ENCODE data around the gene ALDH2.

The ALDH2 gene

GRCh38 chr12:111784953-111785352, 18.2 kb downstream of the ALDH2 start:
- no peak overlapping the region for H3K9ac ChIP-seq (ENCODE audit: low read length in 5 of 5)
- peak overlapping the region; percentile 30 for H3K27ac ChIP-seq (ENCODE audit: low read depth, low read length)
- H3K9me3 ChIP-seq (ENCODE audit: control insufficient read depth in 5 of 5, low read length in 5 of 5): peaks cover 0 to 7% (median 4%) of the 10 kb centered on the region in 5 donors
- H3K4me3 ChIP-seq (ENCODE audit: low read depth in 1 of 5, low read length in 5 of 5): no peak overlapping the region
- no peaks in the 10 kb centered on the region for H3K27me3 ChIP-seq (ENCODE audit: control insufficient read depth in 5 of 5, insufficient read depth in 4 of 5, low read length in 5 of 5)
- peaks cover 10 to 77% (median 68%) of the 10 kb centered on the region in 5 donors for H3K36me3 ChIP-seq (ENCODE audit: control insufficient read depth in 5 of 5, insufficient read depth in 5 of 5, low read length in 5 of 5)
- H3K4me1 ChIP-seq (ENCODE audit: control insufficient read depth in 5 of 5, insufficient read depth in 5 of 5, low read length in 5 of 5): peaks cover 0 to 31% (median 14%) of the 10 kb centered on the region in 5 donors

GRCh38 chr12:111785651-111786050, 18.9 kb downstream of the ALDH2 start:
- Histone ChIP-seq H3K4me1 (ENCODE audit: control insufficient read depth in 5 of 5, insufficient read depth in 5 of 5, low read length in 5 of 5) (peaks cover 0 to 28% (median 14%) of the 10 kb centered on the region in 5 donors), H3K27me3 (ENCODE audit: control insufficient read depth in 5 of 5, insufficient read depth in 4 of 5, low read length in 5 of 5) (no peaks in the 10 kb centered on the region), H3K36me3 (ENCODE audit: control insufficient read depth in 5 of 5, insufficient read depth in 5 of 5, low read length in 5 of 5) (peaks cover 10 to 77% (median 68%) of the 10 kb centered on the region in 5 donors), H3K9ac (ENCODE audit: low read length in 5 of 5) (no peak overlapping the region), H3K9me3 (ENCODE audit: control insufficient read depth in 5 of 5, low read length in 5 of 5) (peaks cover 0 to 7% (median 4%) of the 10 kb centered on the region in 5 donors), H3K27ac (ENCODE audit: low read depth, low read length) (peak overlapping the region; percentile 30), H3K4me3 (ENCODE audit: low read depth in 1 of 5, low read length in 5 of 5) (no peak overlapping the region)

GRCh38 chr12:111788178-111788654, 21.5 kb downstream of the ALDH2 start:
- H3K27ac ChIP-seq (ENCODE audit: low read depth, low read length): no peak overlapping the region
- H3K9me3 ChIP-seq (ENCODE audit: control insufficient read depth in 5 of 5, low read length in 5 of 5): no peaks in the 10 kb centered on the region
- H3K27me3 ChIP-seq (ENCODE audit: control insufficient read depth in 5 of 5, insufficient read depth in 4 of 5, low read length in 5 of 5): no peaks in the 10 kb centered on the region
- H3K36me3 ChIP-seq (ENCODE audit: control insufficient read depth in 5 of 5, insufficient read depth in 5 of 5, low read length in 5 of 5): peaks cover 7 to 83% (median 71%) of the 10 kb centered on the region in 5 donors
- H3K9ac ChIP-seq (ENCODE audit: low read length in 5 of 5): no peak overlapping the region
- H3K4me1 ChIP-seq (ENCODE audit: control insufficient read depth in 5 of 5, insufficient read depth in 5 of 5, low read length in 5 of 5): peaks cover 0 to 45% (median 28%) of the 10 kb centered on the region in 5 donors
- no peak overlapping the region for H3K4me3 ChIP-seq (ENCODE audit: low read depth in 1 of 5, low read length in 5 of 5)

- peaks cover 5 to 81% (median 68%) of the 10 kb centered on the region in 5 donors for H3K36me3 ChIP-seq (ENCODE audit: control insufficient read depth in 5 of 5, insufficient read depth in 5 of 5, low read length in 5 of 5)
- no peak overlapping the region for H3K9ac ChIP-seq (ENCODE audit: low read length in 5 of 5)
- no peak overlapping the region for H3K27ac ChIP-seq (ENCODE audit: low read depth, low read length)
- no peak overlapping the region for H3K4me3 ChIP-seq (ENCODE audit: low read depth in 1 of 5, low read length in 5 of 5)
- H3K27me3 ChIP-seq (ENCODE audit: control insufficient read depth in 5 of 5, insufficient read depth in 4 of 5, low read length in 5 of 5): no peaks in the 10 kb centered on the region
- peaks cover 0 to 45% (median 28%) of the 10 kb centered on the region in 5 donors for H3K4me1 ChIP-seq (ENCODE audit: control insufficient read depth in 5 of 5, insufficient read depth in 5 of 5, low read length in 5 of 5)
- no peaks in the 10 kb centered on the region for H3K9me3 ChIP-seq (ENCODE audit: control insufficient read depth in 5 of 5, low read length in 5 of 5)
Observed at GRCh38 chr12:111789779-111790178, 23.0 kb downstream of the ALDH2 start.

GRCh38 chr12:111791507-111791906, 24.8 kb downstream of the ALDH2 start:
- Histone ChIP-seq H3K27me3 (ENCODE audit: control insufficient read depth in 5 of 5, insufficient read depth in 4 of 5, low read length in 5 of 5) (no peaks in the 10 kb centered on the region), H3K9ac (ENCODE audit: low read length in 5 of 5) (peak overlapping the region in 2 of 5 donors; percentile 26 to 45), H3K9me3 (ENCODE audit: control insufficient read depth in 5 of 5, low read length in 5 of 5) (no peaks in the 10 kb centered on the region), H3K4me1 (ENCODE audit: control insufficient read depth in 5 of 5, insufficient read depth in 5 of 5, low read length in 5 of 5) (peaks cover 0 to 45% (median 28%) of the 10 kb centered on the region in 5 donors), H3K27ac (ENCODE audit: low read depth, low read length) (peak overlapping the region; percentile 62), H3K4me3 (ENCODE audit: low read depth in 1 of 5, low read length in 5 of 5) (no peak overlapping the region), H3K36me3 (ENCODE audit: control insufficient read depth in 5 of 5, insufficient read depth in 5 of 5, low read length in 5 of 5) (peaks cover 4 to 84% (median 67%) of the 10 kb centered on the region in 5 donors)

GRCh38 chr12:111792155-111792855, 25.6 kb downstream of the ALDH2 start:
- peak overlapping the region in 2 of 5 donors; percentile 26 to 45 for H3K9ac ChIP-seq (ENCODE audit: low read length in 5 of 5)
- H3K27ac ChIP-seq (ENCODE audit: low read depth, low read length): peak overlapping the region; percentile 62

GRCh38 chr12:111792856-111793235, 26.1 kb downstream of the ALDH2 start:
- no peaks in the 10 kb centered on the region for H3K9me3 ChIP-seq (ENCODE audit: control insufficient read depth in 5 of 5, low read length in 5 of 5)
- no peaks in the 10 kb centered on the region for H3K27me3 ChIP-seq (ENCODE audit: control insufficient read depth in 5 of 5, insufficient read depth in 4 of 5, low read length in 5 of 5)
- peak overlapping the region; percentile 62 for H3K27ac ChIP-seq (ENCODE audit: low read depth, low read length)
- peaks cover 0 to 37% (median 24%) of the 10 kb centered on the region in 5 donors for H3K4me1 ChIP-seq (ENCODE audit: control insufficient read depth in 5 of 5, insufficient read depth in 5 of 5, low read length in 5 of 5)
- no peak overlapping the region for H3K4me3 ChIP-seq (ENCODE audit: low read depth in 1 of 5, low read length in 5 of 5)
- H3K9ac ChIP-seq (ENCODE audit: low read length in 5 of 5): no peak overlapping the region
- H3K36me3 ChIP-seq (ENCODE audit: control insufficient read depth in 5 of 5, insufficient read depth in 5 of 5, low read length in 5 of 5): peaks cover 7 to 87% (median 72%) of the 10 kb centered on the region in 5 donors

More at GRCh38 chr12:111792155-111792855, 25.6 kb downstream of the ALDH2 start:
- Histone ChIP-seq H3K4me1 (ENCODE audit: control insufficient read depth in 5 of 5, insufficient read depth in 5 of 5, low read length in 5 of 5) (peaks cover 0 to 40% (median 26%) of the 10 kb centered on the region in 5 donors), H3K9me3 (ENCODE audit: control insufficient read depth in 5 of 5, low read length in 5 of 5) (no peaks in the 10 kb centered on the region), H3K36me3 (ENCODE audit: control insufficient read depth in 5 of 5, insufficient read depth in 5 of 5, low read length in 5 of 5) (peaks cover 4 to 84% (median 69%) of the 10 kb centered on the region in 5 donors), H3K4me3 (ENCODE audit: low read depth in 1 of 5, low read length in 5 of 5) (no peak overlapping the region), H3K27me3 (ENCODE audit: control insufficient read depth in 5 of 5, insufficient read depth in 4 of 5, low read length in 5 of 5) (no peaks in the 10 kb centered on the region)

GRCh38 chr12:111798182-111798581, 31.4 kb downstream of the ALDH2 start:
- H3K4me1 ChIP-seq (ENCODE audit: control insufficient read depth in 5 of 5, insufficient read depth in 5 of 5, low read length in 5 of 5): peaks cover 0 to 2% (median 0%) of the 10 kb centered on the region in 5 donors
- H3K27me3 ChIP-seq (ENCODE audit: control insufficient read depth in 5 of 5, insufficient read depth in 4 of 5, low read length in 5 of 5): no peaks in the 10 kb centered on the region
- no peak overlapping the region for H3K4me3 ChIP-seq (ENCODE audit: low read depth in 1 of 5, low read length in 5 of 5)
- no peaks in the 10 kb centered on the region for H3K9me3 ChIP-seq (ENCODE audit: control insufficient read depth in 5 of 5, low read length in 5 of 5)
- no peak overlapping the region for H3K27ac ChIP-seq (ENCODE audit: low read depth, low read length)
- H3K36me3 ChIP-seq (ENCODE audit: control insufficient read depth in 5 of 5, insufficient read depth in 5 of 5, low read length in 5 of 5): peaks cover 12 to 86% (median 76%) of the 10 kb centered on the region in 5 donors
- H3K9ac ChIP-seq (ENCODE audit: low read length in 5 of 5): no peak overlapping the region

GRCh38 chr12:111799758-111800157, 33.0 kb downstream of the ALDH2 start:
- Histone ChIP-seq H3K9me3 (ENCODE audit: control insufficient read depth in 5 of 5, low read length in 5 of 5) (no peaks in the 10 kb centered on the region), H3K9ac (ENCODE audit: low read length in 5 of 5) (no peak overlapping the region), H3K4me3 (ENCODE audit: low read depth in 1 of 5, low read length in 5 of 5) (no peak overlapping the region), H3K27ac (ENCODE audit: low read depth, low read length) (no peak overlapping the region), H3K27me3 (ENCODE audit: control insufficient read depth in 5 of 5, insufficient read depth in 4 of 5, low read length in 5 of 5) (no peaks in the 10 kb centered on the region), H3K36me3 (ENCODE audit: control insufficient read depth in 5 of 5, insufficient read depth in 5 of 5, low read length in 5 of 5) (peaks cover 14 to 81% (median 76%) of the 10 kb centered on the region in 5 donors), H3K4me1 (ENCODE audit: control insufficient read depth in 5 of 5, insufficient read depth in 5 of 5, low read length in 5 of 5) (peaks cover 0 to 2% (median 0%) of the 10 kb centered on the region in 5 donors)

- Histone ChIP-seq H3K27ac (ENCODE audit: low read depth, low read length) (no peak overlapping the region), H3K4me1 (ENCODE audit: control insufficient read depth in 5 of 5, insufficient read depth in 5 of 5, low read length in 5 of 5) (no peaks in the 10 kb centered on the region), H3K27me3 (ENCODE audit: control insufficient read depth in 5 of 5, insufficient read depth in 4 of 5, low read length in 5 of 5) (no peaks in the 10 kb centered on the region), H3K36me3 (ENCODE audit: control insufficient read depth in 5 of 5, insufficient read depth in 5 of 5, low read length in 5 of 5) (peaks cover 9 to 78% (median 73%) of the 10 kb centered on the region in 5 donors), H3K9me3 (ENCODE audit: control insufficient read depth in 5 of 5, low read length in 5 of 5) (no peaks in the 10 kb centered on the region), H3K9ac (ENCODE audit: low read length in 5 of 5) (no peak overlapping the region), H3K4me3 (ENCODE audit: low read depth in 1 of 5, low read length in 5 of 5) (no peak overlapping the region)
Observed at GRCh38 chr12:111803038-111803626, 36.4 kb downstream of the ALDH2 start.

Measured in subcutaneous abdominal adipose tissue (tissue), 5 donors.